Measurements from ENCODE around the gene HOXA7. TPM values are rescaled to one million over a fixed set of nuclear protein-coding genes. Genes with fewer than 3 reads are reported as not detected.

Gene HOXA7
- total RNA-seq, 1 donor = 3.6 TPM

DNA sequence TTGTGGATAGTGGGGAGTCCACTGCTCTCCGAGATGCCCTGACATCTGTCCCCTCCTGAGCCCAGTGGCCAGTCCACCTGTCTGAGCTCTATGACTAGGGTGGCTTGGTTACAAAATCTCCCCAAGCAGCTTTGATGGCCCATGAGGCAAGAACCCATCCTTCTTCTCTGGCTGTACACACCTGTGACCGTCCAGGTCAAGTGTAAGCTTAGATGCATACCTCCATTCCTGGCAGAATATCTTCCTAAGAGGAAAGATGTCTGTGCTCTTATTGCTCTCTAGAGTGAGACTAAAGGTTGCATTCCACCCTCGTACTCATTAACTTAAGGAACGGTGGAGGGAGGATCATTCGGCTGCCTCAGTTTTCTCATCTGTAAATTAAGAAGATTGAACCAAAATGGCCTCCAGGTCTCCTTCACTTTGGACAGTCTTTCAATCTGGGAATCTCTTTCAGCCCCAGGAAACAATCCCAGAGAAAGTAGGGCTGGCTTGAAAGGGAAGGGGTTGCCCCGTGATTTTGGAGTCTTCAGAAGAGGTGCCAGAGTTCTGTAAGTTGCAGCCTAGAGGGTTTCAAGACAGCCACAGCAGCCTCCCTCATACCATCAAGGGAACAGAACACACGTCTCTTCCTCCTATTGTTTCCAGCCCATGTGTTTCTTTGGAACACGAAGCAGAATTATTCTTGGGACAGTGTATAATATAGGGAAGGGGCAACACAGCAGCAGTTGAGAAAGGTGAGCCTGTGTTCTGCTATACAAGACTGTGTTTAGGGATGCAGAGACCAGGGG, 31.4 kb downstream of the HOXA7 start:
- Histone ChIP-seq H4K20me1 (ENCODE audit: insufficient read depth, low read length) (peaks cover 4% of the 10 kb centered on the region), H3K27ac (ENCODE audit: low read depth, low read length) (no peak overlapping the region), H3K27me3 (ENCODE audit: insufficient read depth, low read length) (no peaks in the 10 kb centered on the region), H3K4me1 (ENCODE audit: insufficient read depth, low read length) (peaks cover 4% of the 10 kb centered on the region), H2AFZ (ENCODE audit: low read length) (no peak overlapping the region), H3K9me3 (ENCODE audit: low read depth, low read length) (no peaks in the 10 kb centered on the region), H3K4me2 (ENCODE audit: insufficient read depth, low read length) (no peak overlapping the region), H3K36me3 (ENCODE audit: insufficient read depth, low read length) (peaks cover 9% of the 10 kb centered on the region), H3K79me2 (ENCODE audit: insufficient read depth, low read length) (peaks cover 12% of the 10 kb centered on the region), H3K4me3 (ENCODE audit: insufficient read depth, low read length) (no peak overlapping the region)
- TF ChIP-seq, protein P1, sequence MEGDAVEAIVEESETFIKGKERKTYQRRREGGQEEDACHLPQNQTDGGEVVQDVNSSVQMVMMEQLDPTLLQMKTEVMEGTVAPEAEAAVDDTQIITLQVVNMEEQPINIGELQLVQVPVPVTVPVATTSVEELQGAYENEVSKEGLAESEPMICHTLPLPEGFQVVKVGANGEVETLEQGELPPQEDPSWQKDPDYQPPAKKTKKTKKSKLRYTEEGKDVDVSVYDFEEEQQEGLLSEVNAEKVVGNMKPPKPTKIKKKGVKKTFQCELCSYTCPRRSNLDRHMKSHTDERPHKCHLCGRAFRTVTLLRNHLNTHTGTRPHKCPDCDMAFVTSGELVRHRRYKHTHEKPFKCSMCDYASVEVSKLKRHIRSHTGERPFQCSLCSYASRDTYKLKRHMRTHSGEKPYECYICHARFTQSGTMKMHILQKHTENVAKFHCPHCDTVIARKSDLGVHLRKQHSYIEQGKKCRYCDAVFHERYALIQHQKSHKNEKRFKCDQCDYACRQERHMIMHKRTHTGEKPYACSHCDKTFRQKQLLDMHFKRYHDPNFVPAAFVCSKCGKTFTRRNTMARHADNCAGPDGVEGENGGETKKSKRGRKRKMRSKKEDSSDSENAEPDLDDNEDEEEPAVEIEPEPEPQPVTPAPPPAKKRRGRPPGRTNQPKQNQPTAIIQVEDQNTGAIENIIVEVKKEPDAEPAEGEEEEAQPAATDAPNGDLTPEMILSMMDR (IDR thresholded peaks at IDR 0.05; ENCODE audit: extremely low read depth, low read depth, low read length) = no peak
- DNase-seq (ENCODE audit: insufficient read length, low spot score, missing footprints) = no peak

DNA sequence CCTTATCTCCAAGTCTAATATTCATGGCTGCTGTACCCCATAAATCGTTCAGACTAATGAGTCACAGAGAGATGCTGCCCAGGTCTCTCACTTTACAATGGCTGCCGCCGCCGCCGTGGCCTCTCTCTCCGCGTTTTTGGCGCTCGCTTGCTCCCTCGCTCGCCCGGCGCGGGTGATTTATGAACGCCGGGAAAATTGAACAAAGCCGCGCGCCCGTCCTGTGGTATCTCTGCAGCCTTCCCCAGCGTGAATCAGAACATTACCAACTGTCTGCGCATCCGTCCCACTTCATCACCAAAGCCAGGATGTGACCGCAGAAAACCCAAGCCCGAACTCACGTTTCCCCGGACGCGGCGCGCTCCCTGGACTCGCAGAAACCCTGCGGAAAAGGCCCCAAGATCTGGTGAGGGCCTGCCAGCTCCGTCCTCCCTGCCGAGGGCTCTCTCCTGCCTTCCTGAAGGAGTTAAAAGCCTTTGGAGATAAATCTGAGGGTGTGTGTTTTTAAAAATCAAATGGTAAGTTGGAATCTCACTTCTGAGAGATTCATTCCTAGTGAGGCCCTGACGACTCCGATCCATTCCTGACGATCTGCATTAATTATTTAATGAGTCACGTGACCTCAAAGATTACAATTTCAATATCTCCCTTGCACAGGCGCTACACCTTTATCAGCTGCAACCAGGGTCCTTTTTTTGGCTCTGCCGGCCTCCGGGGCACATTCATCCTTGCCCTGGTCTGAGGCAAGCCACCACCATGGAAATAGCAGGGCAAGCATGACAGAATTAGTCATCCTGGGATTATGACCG, 32.2 kb downstream of the HOXA7 start:
- peak; percentile 57 for DNase-seq (ENCODE audit: insufficient read length, low spot score, missing footprints)
- H3K27me3 ChIP-seq (ENCODE audit: insufficient read depth, low read length) = no peaks in the 10 kb centered on the region
- H2AFZ ChIP-seq (ENCODE audit: low read length) = no peak overlapping the region
- no peak overlapping the region for H3K27ac ChIP-seq (ENCODE audit: low read depth, low read length)
- TF ChIP-seq, protein P1 (IDR thresholded peaks at IDR 0.05; ENCODE audit: extremely low read depth, low read depth, low read length) = no peak
- H4K20me1 ChIP-seq (ENCODE audit: insufficient read depth, low read length) = peaks cover 6% of the 10 kb centered on the region
- H3K36me3 ChIP-seq (ENCODE audit: insufficient read depth, low read length) = peaks cover 11% of the 10 kb centered on the region
- H3K4me3 ChIP-seq (ENCODE audit: insufficient read depth, low read length) = no peak overlapping the region
- H3K79me2 ChIP-seq (ENCODE audit: insufficient read depth, low read length) = peaks cover 5% of the 10 kb centered on the region
- H3K9me3 ChIP-seq (ENCODE audit: low read depth, low read length) = no peaks in the 10 kb centered on the region
- no peak overlapping the region for H3K4me2 ChIP-seq (ENCODE audit: insufficient read depth, low read length)
- no peaks in the 10 kb centered on the region for H3K4me1 ChIP-seq (ENCODE audit: insufficient read depth, low read length)

DNA sequence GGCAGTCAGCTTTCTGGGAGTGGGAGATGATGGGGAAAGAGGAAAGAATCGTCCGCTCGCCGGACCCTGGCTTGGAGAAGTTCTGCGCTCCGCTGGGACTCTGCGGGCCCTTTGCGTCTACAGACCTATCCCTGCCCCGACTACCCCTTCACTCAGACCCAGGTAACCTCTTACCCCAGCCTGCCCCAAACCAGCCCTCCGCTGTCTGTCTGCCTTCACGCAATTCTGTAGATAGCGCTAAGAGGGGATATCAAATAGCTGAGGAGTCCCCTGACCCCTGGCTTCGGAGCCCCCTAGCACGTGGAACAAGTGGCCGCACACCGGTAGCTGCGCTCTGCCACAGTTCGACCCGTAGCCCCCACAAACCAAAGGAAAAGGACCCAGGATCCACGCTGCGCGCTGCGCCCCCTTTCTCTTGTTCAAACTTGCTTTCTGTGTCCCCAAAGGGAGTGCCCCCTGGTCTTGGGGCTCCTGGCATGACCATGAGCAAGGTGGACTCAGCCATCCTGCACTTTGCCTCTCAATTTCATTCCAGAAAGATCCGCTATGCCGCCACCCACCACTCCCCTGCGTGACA, 32.9 kb downstream of the HOXA7 start:
- H2AFZ ChIP-seq (ENCODE audit: low read length) = no peak overlapping the region
- H3K9me3 ChIP-seq (ENCODE audit: low read depth, low read length) = no peaks in the 10 kb centered on the region
- H3K27ac ChIP-seq (ENCODE audit: low read depth, low read length) = no peak overlapping the region
- peaks cover 6% of the 10 kb centered on the region for H4K20me1 ChIP-seq (ENCODE audit: insufficient read depth, low read length)
- H3K27me3 ChIP-seq (ENCODE audit: insufficient read depth, low read length) = no peaks in the 10 kb centered on the region
- TF ChIP-seq, protein P1 (IDR thresholded peaks at IDR 0.05; ENCODE audit: extremely low read depth, low read depth, low read length) = no peak
- no peak overlapping the region for H3K4me2 ChIP-seq (ENCODE audit: insufficient read depth, low read length)
- H3K36me3 ChIP-seq (ENCODE audit: insufficient read depth, low read length) = peaks cover 13% of the 10 kb centered on the region
- H3K4me1 ChIP-seq (ENCODE audit: insufficient read depth, low read length) = no peaks in the 10 kb centered on the region
- peak; percentile 75 for DNase-seq (ENCODE audit: insufficient read length, low spot score, missing footprints)
- H3K79me2 ChIP-seq (ENCODE audit: insufficient read depth, low read length) = no peaks in the 10 kb centered on the region
- H3K4me3 ChIP-seq (ENCODE audit: insufficient read depth, low read length) = no peak overlapping the region
